T-helper 1 cell treated with Interleukin-12 subunit alpha and Interleukin-12 subunit beta and Interleukin-4 antibody, amounts not matched to agents 30 μg/mL and 1 μg/mL, for 36 hours (primary cell): Measurements from ENCODE around the gene PCDHA7.
"Not testable (repeated sequence)": the region's sequence is repeated elsewhere in the genome, so short reads cannot be mapped to it uniquely, and the experiment has no call there.

Experiments
- H3K27ac Mint-ChIP-seq: one replicate; pipeline ENCODE4 v1.8.0; 2021; ENCODE audit warnings: mild to moderate bottlenecking, mixed read lengths
- H3K27me3 Mint-ChIP-seq: one replicate; pipeline ENCODE4 v1.8.0; 2021; ENCODE audit warnings: low read depth, mixed read lengths
- H3K36me3 Mint-ChIP-seq: one replicate; pipeline ENCODE4 v1.8.0; 2021; ENCODE audit warnings: low read depth, mixed read lengths
- H3K4me1 Mint-ChIP-seq: one replicate; pipeline ENCODE4 v1.8.0; 2021; ENCODE audit warnings: low read depth, mixed read lengths
- H3K4me3 Mint-ChIP-seq: one replicate; pipeline ENCODE4 v1.8.0; 2021; ENCODE audit warnings: mild to moderate bottlenecking, moderate library complexity, mixed read lengths
- H3K9me3 Mint-ChIP-seq: one replicate; pipeline ENCODE4 v1.8.0; 2021; ENCODE audit warnings: mixed read lengths

PCDHA7 gene

GRCh38 chr5:140840978-140841962 is 7.2 kb downstream of the PCDHA7 start, which contains the start of gene PCDHA8:
Gene PCDHA8 (plus strand): TSS chr5:140841187. CDS start chr5:140841322, 135 bp downstream.
- Mint-ChIP-seq H3K4me1 (no peaks in the 10 kb centered on the region), H3K36me3 (no peaks in the 10 kb centered on the region), H3K9me3 (peaks cover 29% of the 10 kb centered on the region), H3K27me3 (no peaks in the 10 kb centered on the region), H3K27ac (peak within 1 kb of the TSS; percentile 8), H3K4me3 (no peak within 1 kb of the TSS)

GRCh38 chr5:140842798-140843733 is 9.0 kb downstream of the PCDHA7 start:
- Mint-ChIP-seq H3K4me3 (no peak overlapping the region), H3K36me3 (no peaks in the 10 kb centered on the region), H3K27me3 (no peaks in the 10 kb centered on the region), H3K4me1 (no peaks in the 10 kb centered on the region), H3K9me3 (peaks cover 36% of the 10 kb centered on the region), H3K27ac (no peak overlapping the region)

GRCh38 chr5:140848139-140849102 is 14.4 kb downstream of the PCDHA7 start, which contains the start of gene PCDHA9:
Gene PCDHA9 (plus strand): TSS chr5:140848382. CDS start chr5:140848496, 114 bp downstream.
- H3K4me3 Mint-ChIP-seq, H3K36me3 Mint-ChIP-seq, H3K4me1 Mint-ChIP-seq, H3K27me3 Mint-ChIP-seq, H3K27ac Mint-ChIP-seq: not testable (repeated sequence)
- peaks cover 22% of the 10 kb centered on the region for H3K9me3 Mint-ChIP-seq

DNA sequence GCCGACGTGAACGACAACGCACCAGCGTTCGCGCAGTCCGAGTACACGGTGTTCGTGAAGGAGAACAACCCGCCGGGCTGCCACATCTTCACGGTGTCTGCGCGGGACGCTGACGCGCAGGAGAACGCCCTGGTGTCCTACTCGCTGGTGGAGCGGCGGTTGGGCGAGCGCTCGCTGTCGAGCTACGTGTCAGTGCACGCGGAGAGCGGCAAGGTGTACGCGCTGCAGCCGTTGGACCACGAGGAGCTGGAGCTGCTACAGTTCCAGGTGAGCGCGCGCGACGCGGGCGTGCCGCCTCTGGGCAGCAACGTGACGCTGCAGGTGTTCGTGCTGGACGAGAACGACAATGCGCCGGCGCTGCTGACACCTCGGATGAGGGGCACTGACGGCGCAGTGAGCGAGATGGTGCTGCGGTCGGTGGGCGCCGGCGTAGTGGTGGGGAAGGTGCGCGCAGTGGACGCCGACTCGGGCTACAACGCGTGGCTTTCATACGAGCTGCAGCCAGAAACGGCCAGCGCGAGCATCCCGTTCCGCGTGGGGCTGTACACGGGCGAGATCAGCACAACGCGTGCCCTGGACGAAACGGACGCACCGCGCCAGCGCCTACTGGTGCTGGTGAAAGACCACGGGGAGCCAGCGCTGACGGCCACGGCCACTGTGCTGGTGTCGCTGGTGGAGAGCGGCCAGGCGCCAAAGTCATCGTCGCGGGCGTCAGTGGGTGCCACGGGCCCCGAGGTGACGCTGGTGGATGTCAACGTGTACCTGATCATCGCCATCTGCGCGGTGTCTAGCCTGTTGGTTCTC is 16.0 kb downstream of the PCDHA7 start:
- not testable (repeated sequence) for H3K4me3 Mint-ChIP-seq, H3K27me3 Mint-ChIP-seq, H3K27ac Mint-ChIP-seq, H3K4me1 Mint-ChIP-seq, H3K36me3 Mint-ChIP-seq
- peaks cover 23% of the 10 kb centered on the region for H3K9me3 Mint-ChIP-seq

DNA sequence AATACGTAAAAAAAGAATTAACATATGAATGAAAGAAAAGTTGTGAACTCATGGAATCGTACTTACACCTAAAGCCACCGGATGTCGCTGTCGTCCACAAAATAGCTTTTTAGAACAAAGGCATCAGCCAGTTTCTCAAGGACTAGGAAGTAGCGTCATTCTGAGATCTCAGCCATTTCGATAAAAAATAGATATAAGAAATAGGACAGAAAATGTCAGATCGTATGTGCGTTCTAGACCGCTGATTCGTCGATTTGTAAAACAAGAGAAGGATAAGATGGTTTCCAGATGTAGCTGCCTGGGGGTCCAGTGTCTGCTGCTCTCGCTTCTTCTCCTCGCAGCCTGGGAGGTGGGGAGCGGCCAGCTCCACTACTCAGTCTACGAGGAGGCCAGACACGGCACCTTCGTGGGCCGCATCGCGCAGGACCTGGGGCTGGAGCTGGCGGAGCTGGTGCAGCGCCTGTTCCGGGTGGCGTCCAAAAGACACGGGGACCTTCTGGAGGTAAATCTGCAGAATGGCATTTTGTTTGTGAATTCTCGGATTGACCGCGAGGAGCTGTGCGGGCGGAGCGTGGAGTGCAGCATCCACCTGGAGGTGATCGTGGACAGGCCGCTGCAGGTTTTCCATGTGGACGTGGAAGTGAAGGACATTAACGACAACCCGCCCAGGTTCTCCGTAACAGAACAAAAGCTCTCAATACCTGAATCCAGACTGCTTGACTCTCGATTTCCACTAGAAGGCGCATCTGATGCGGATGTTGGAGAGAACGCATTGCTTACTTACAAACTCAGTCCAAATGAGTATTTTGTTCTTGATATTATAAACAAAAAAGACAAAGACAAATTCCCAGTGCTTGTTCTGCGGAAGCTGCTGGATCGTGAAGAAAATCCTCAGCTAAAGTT is 22.0 kb downstream of the PCDHA7 start, which contains the start of gene PCDHA10:
PCDHA10 (plus strand) TSS at position 126 of the 903 bp plus-strand sequence; CDS start at position 278, 152 bp downstream.
- H3K4me1 Mint-ChIP-seq = no peaks in the 10 kb centered on the region
- H3K27me3 Mint-ChIP-seq = no peaks in the 10 kb centered on the region
- H3K9me3 Mint-ChIP-seq = peaks cover 40% of the 10 kb centered on the region
- H3K36me3 Mint-ChIP-seq = peaks cover 2% of the 10 kb centered on the region
- H3K4me3 Mint-ChIP-seq = no peak within 1 kb of the TSS
- H3K27ac Mint-ChIP-seq = no peak within 1 kb of the TSS

GRCh38 chr5:140857177-140857986 is 23.3 kb downstream of the PCDHA7 start:
- H3K4me1 Mint-ChIP-seq = no peaks in the 10 kb centered on the region
- no peak overlapping the region for H3K4me3 Mint-ChIP-seq
- no peak overlapping the region for H3K27ac Mint-ChIP-seq

DNA sequence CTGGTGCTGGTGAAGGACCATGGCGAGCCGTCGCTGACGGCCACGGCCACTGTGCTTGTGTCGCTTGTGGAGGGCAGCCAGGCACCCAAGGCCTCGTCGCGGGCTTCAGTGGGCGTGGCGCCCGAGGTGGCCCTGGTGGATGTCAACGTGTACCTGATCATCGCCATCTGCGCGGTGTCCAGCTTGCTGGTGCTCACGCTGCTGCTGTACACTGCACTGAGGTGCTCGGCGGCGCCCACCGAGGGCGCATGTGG is 23.8 kb downstream of the PCDHA7 start:
- no peaks in the 10 kb centered on the region for H3K4me1 Mint-ChIP-seq
- no peak overlapping the region for H3K27ac Mint-ChIP-seq
- peaks cover 53% of the 10 kb centered on the region for H3K9me3 Mint-ChIP-seq
- H3K27me3 Mint-ChIP-seq = no peaks in the 10 kb centered on the region
- no peak overlapping the region for H3K4me3 Mint-ChIP-seq
- peaks cover 2% of the 10 kb centered on the region for H3K36me3 Mint-ChIP-seq

More at GRCh38 chr5:140857177-140857986, 23.3 kb downstream of the PCDHA7 start:
- Mint-ChIP-seq H3K9me3 (peaks cover 53% of the 10 kb centered on the region), H3K36me3 (peaks cover 2% of the 10 kb centered on the region), H3K27me3 (no peaks in the 10 kb centered on the region)

DNA sequence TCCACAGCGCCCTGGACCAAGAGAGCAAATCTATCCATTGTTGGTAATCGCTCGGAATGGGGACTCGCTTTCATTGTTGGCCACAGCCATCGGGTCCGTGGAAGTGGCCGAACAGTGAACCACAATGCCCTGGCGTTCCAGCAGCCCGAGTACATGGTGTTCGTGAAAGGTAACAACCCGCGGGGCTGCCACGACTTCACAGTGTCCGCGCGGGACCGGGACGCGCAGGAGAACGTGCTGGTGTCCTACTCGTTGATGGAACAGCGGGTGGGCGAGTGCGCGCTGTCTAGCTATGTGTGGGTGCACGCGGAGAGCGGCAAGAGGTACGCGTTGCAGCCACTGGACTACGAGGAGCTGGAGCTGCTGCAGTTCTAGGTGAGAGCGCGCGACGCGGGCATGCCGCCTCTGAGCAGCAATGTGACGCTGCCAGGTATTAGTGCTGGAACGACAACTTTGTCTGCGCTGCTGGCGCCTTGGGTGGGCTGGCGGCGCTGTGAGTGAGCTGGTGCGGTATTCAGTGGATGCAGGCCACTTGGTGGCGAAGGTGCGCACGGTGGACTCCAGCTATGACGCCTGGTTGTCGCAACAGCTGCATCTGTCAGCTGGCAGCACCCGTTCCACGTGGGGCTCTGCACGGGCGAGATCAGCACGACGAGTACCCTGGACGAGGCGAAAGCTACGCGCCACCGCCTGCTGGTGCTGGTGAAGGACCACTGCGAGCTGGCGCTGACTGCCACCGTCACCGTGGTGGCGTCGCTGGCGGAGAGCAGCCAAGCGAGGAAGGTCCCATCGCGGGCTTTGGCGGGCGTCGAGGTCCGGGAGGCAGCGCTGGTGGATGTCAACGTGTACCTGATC is 28.6 kb downstream of the PCDHA7 start:
- no peaks in the 10 kb centered on the region for H3K4me1 Mint-ChIP-seq
- peaks cover 29% of the 10 kb centered on the region for H3K9me3 Mint-ChIP-seq
- H3K36me3 Mint-ChIP-seq = no peaks in the 10 kb centered on the region
- H3K4me3 Mint-ChIP-seq = no peak overlapping the region
- H3K27me3 Mint-ChIP-seq = no peaks in the 10 kb centered on the region
- H3K27ac Mint-ChIP-seq = no peak overlapping the region

DNA sequence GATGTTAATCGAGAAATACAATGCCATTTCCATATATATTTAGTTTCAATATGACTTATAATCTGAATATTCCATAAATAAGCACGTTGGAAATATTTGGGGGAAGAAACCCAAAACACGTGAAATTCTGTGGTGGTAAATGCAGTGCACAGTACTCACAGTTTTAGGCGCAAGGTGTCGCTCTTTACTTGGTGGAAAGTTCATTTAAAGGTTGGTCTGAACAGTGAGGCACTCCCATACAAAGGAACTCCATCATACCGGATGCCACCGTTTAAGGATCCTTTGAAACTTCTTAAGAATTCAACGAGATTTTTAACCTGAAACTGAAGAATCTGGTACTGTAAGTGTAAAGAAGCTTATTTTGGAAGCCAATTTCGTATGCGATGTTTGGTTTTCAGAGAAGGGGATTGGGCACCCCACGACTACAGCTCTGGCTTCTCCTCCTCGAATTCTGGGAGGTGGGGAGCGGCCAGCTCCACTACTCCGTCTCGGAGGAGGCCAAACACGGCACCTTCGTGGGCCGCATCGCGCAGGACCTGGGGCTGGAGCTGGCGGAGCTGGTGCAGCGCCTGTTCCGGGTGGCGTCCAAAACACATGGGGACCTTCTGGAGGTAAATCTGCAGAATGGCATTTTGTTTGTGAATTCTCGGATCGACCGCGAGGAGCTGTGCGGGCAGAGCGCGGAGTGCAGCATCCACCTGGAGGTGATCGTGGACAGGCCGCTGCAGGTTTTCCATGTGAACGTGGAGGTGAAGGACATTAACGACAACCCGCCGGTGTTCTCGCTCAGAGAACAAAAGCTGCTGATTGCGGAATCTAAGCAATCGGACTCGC is 34.9 kb downstream of the PCDHA7 start, which contains the start of gene PCDHA11:
PCDHA11 (plus strand) TSS at position 237 of the 834 bp plus-strand sequence; CDS start at position 384, 147 bp downstream.
- Mint-ChIP-seq H3K4me3 (no peak within 1 kb of the TSS), H3K36me3 (no peaks in the 10 kb centered on the region), H3K4me1 (no peaks in the 10 kb centered on the region), H3K27me3 (no peaks in the 10 kb centered on the region), H3K27ac (no peak within 1 kb of the TSS), H3K9me3 (peaks cover 21% of the 10 kb centered on the region)

GRCh38 chr5:140869555-140869886 is 35.5 kb downstream of the PCDHA7 start:
- Mint-ChIP-seq H3K9me3 (peaks cover 22% of the 10 kb centered on the region), H3K36me3 (peaks cover 1% of the 10 kb centered on the region), H3K4me1 (no peaks in the 10 kb centered on the region), H3K4me3 (no peak overlapping the region), H3K27me3 (no peaks in the 10 kb centered on the region), H3K27ac (no peak overlapping the region)
